Cardiac septum (tissue), 1 donor: ENCODE data around the gene GTPBP4. TPM values are rescaled to one million over a fixed set of nuclear protein-coding genes. Genes with fewer than 3 reads are reported as not detected.
A peak's percentile ranks its signal among the peaks of the same experiment; 100 is the strongest.
"Not testable (repeated sequence)": the region's sequence is repeated elsewhere in the genome, so short reads cannot be mapped to it uniquely, and the experiment has no call there.

Source experiments
- DNase-seq: peaks from one replicate; pipeline ENCODE4 v3.0.0-alpha.2; 2020; ENCODE audit warnings: low spot score
- intact Hi-C: fragments of 100-400 bp; cut with DNase I; formaldehyde crosslinking; loops from one replicate; pipeline ENCODE4 v1.14.0; 2022
- total RNA-seq: library from RNA; stranded (reverse); fragmentation: NEBNext Ultra II Directional; extraction: Animal tissue kit (Norgen Biotek cat#: 25700); gene quantifications from one replicate; pipeline ENCODE4 v1.2.1, GENCODE V29; 2021
- donor health status: DM: no; HTN: no; CAD: no.

Gene GTPBP4
- total RNA-seq, 1 donor from 2014 or later, result 33.1 TPM

- DNase-seq, result peak; percentile 44
- intact Hi-C loops, result loop anchor here (10.0 kb wide), 1 partner anchor 121 kb away; no protein-coding TSS in a partner anchor
Measured at GRCh38 chr10:986137-986825, 2.0 kb upstream of the GTPBP4 start.

- intact Hi-C loops, result loop anchor here (10.0 kb wide), 1 partner anchor 122 kb away; no protein-coding TSS in a partner anchor
Measured at GRCh38 chr10:986881-987619, 1.2 kb upstream of the GTPBP4 start.

GRCh38 chr10:987620-987869 lies 689 bp upstream of the GTPBP4 start:
- intact Hi-C loops, result loop anchor here (10.0 kb wide), 1 partner anchor 123 kb away; no protein-coding TSS in a partner anchor

More at GRCh38 chr10:986881-987619, 1.2 kb upstream of the GTPBP4 start:
- peak; percentile 29 for DNase-seq

GRCh38 chr10:988667-989545 lies 672 bp downstream of the GTPBP4 start:
- intact Hi-C loops, result loop anchor here (2.0 to 10.0 kb wide), 3 partner anchors 56 to 124 kb away; partner anchors contain the start of gene IDI1
- DNase-seq, result peak; percentile 12

More at GRCh38 chr10:987620-987869, 689 bp upstream of the GTPBP4 start:
- DNase-seq, result no peak

GRCh38 chr10:990808-991207 lies 2.6 kb downstream of the GTPBP4 start:
- DNase-seq, result peak; percentile 14
- intact Hi-C loops, result no loop called here

- no peak for DNase-seq
- intact Hi-C loops, result no loop called here
Measured at GRCh38 chr10:992467-992866, 4.2 kb downstream of the GTPBP4 start.

GRCh38 chr10:992871-993270 lies 4.6 kb downstream of the GTPBP4 start:
- peak; percentile 1 for DNase-seq
- intact Hi-C loops, result no loop called here

- intact Hi-C loops, result no loop called here
- no peak for DNase-seq
Measured at GRCh38 chr10:994836-995558, 6.8 kb downstream of the GTPBP4 start.

GRCh38 chr10:995559-995926 lies 7.3 kb downstream of the GTPBP4 start:
- DNase-seq, result peak; percentile 41
- intact Hi-C loops, result no loop called here

- DNase-seq, result peak; percentile 26
- intact Hi-C loops, result no loop called here
Measured at GRCh38 chr10:996031-996430, 7.8 kb downstream of the GTPBP4 start.

- intact Hi-C loops, result no loop called here
- peak; percentile 63 for DNase-seq
Measured at GRCh38 chr10:997266-998022, 9.2 kb downstream of the GTPBP4 start.

GRCh38 chr10:1002425-1003006 lies 14.3 kb downstream of the GTPBP4 start:
- intact Hi-C loops, result no loop called here
- no peak for DNase-seq

- intact Hi-C loops, result no loop called here
- DNase-seq, result peak; percentile 38
Measured at GRCh38 chr10:1003884-1004670, 15.8 kb downstream of the GTPBP4 start.

GRCh38 chr10:1006573-1006972 lies 18.3 kb downstream of the GTPBP4 start:
- intact Hi-C loops, result no loop called here
- peak; percentile 63 for DNase-seq

GRCh38 chr10:1007583-1007982 lies 19.3 kb downstream of the GTPBP4 start:
- intact Hi-C loops, result no loop called here
- peak; percentile 55 for DNase-seq

GRCh38 chr10:1009071-1009494 lies 20.8 kb downstream of the GTPBP4 start:
- intact Hi-C loops, result no loop called here
- DNase-seq, result peak; percentile 73

- DNase-seq, intact Hi-C loops: not testable (repeated sequence)
Measured at GRCh38 chr10:1009947-1010346, 21.7 kb downstream of the GTPBP4 start.

- intact Hi-C loops, result no loop called here
- DNase-seq, result peak; percentile 43
Measured at GRCh38 chr10:1010703-1011102, 22.5 kb downstream of the GTPBP4 start.
